Measurements from ENCODE around the gene COX7A2. TPM values are rescaled to one million over a fixed set of nuclear protein-coding genes. Genes with fewer than 3 reads are reported as not detected.

Gene COX7A2
- total and polyA plus RNA-seq, 2 donors (not counting 1 experiment from before 2014, with no cell fraction given): 83.8 to 160 TPM

GRCh38 chr6:75236630-75237029, 7.0 kb downstream of the COX7A2 start:
- Histone ChIP-seq H4K20me1 (ENCODE audit: control insufficient read depth, insufficient read depth, low read length, poor library complexity, severe bottlenecking) (peaks cover 7% of the 10 kb centered on the region), H3K4me3 (ENCODE audit: control extremely low read depth in 1 of 5, extremely low read depth in 1 of 5, insufficient read depth in 1 of 5, low read depth in 2 of 5, low read length in 4 of 5) (no peak overlapping the region), H3K79me2 (ENCODE audit: control insufficient read depth, insufficient read depth, low read length) (peaks cover 19% of the 10 kb centered on the region), H3K4me1 (ENCODE audit: control insufficient read depth in 2 of 2, insufficient read depth in 2 of 2, low read length in 2 of 2) (no peaks in the 10 kb centered on the region), H3K4me2 (replicated peaks; ENCODE audit: low read depth, low read length, poor library complexity, severe bottlenecking) (no peak overlapping the region), H3K27me3 (replicated peaks in 1 of 4; ENCODE audit: control extremely low read depth in 1 of 4, control insufficient read depth in 3 of 4, insufficient read depth in 4 of 4, low read length in 3 of 4) (no peaks in the 10 kb centered on the region), H2AFZ (ENCODE audit: insufficient read depth, low read depth, low read length, poor library complexity, severe bottlenecking) (no peak overlapping the region), H3K27ac (ENCODE audit: low read length in 2 of 2) (no peak overlapping the region), H3K9me3 (ENCODE audit: control extremely low read depth in 1 of 3, control insufficient read depth in 2 of 3, insufficient read depth in 1 of 3, low read length in 2 of 3) (no peaks in the 10 kb centered on the region), H3K9ac (ENCODE audit: low read length) (no peak overlapping the region), H3K36me3 (replicated peaks in 1 of 2; ENCODE audit: control extremely low read depth in 1 of 2, control insufficient read depth in 1 of 2, extremely low read depth in 1 of 2, insufficient read depth in 2 of 2, low read length in 1 of 2) (peaks cover 5 to 31% of the 10 kb centered on the region in 2 experiments)
- DNase-seq (no peak), ATAC-seq (ENCODE audit: low read depth) (no peak)
- no peaks in the 10 kb centered on the region for H3K9me3 Mint-ChIP-seq (ENCODE audit: insufficient read depth)
- H3K27me3 Mint-ChIP-seq: no peaks in the 10 kb centered on the region
- 100% methylated on average over 2 of the region's 4 CpGs for WGBS (ENCODE audit: insufficient coverage)
- no peak for TF ChIP-seq EZH2 (IDR thresholded peaks at IDR 0.05; ENCODE audit: borderline replicate concordance, insufficient read depth, low read depth, low read length, poor library complexity, severe bottlenecking)
- TF ChIP-seq, protein P1, sequence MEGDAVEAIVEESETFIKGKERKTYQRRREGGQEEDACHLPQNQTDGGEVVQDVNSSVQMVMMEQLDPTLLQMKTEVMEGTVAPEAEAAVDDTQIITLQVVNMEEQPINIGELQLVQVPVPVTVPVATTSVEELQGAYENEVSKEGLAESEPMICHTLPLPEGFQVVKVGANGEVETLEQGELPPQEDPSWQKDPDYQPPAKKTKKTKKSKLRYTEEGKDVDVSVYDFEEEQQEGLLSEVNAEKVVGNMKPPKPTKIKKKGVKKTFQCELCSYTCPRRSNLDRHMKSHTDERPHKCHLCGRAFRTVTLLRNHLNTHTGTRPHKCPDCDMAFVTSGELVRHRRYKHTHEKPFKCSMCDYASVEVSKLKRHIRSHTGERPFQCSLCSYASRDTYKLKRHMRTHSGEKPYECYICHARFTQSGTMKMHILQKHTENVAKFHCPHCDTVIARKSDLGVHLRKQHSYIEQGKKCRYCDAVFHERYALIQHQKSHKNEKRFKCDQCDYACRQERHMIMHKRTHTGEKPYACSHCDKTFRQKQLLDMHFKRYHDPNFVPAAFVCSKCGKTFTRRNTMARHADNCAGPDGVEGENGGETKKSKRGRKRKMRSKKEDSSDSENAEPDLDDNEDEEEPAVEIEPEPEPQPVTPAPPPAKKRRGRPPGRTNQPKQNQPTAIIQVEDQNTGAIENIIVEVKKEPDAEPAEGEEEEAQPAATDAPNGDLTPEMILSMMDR (IDR thresholded peaks at IDR 0.05): no peak
- peaks cover 9% of the 10 kb centered on the region for H3K4me1 Mint-ChIP-seq
- POLR2A ChIA-PET: interaction anchor here (0.6 kb wide), 1 partner anchor 26 kb away, joined by 4 read pairs; no protein-coding TSS in a partner anchor
- H3K27ac Mint-ChIP-seq: no peak overlapping the region
- intact Hi-C loops (cut with micrococcal nuclease): no loop called here
- CTCF ChIA-PET: interaction anchor here (2.9 kb wide), 1 partner anchor 26 kb away, joined by 8 read pairs; no protein-coding TSS in a partner anchor
- no peak overlapping the region for H3K4me3 Mint-ChIP-seq

- no peaks in the 10 kb centered on the region for H3K9me3 Mint-ChIP-seq (ENCODE audit: insufficient read depth)
- intact Hi-C loops (cut with micrococcal nuclease): no loop called here
- no peak overlapping the region for H3K4me3 Mint-ChIP-seq
- no CpG with 5 or more reads among the region's 2 CpGs for WGBS (ENCODE audit: insufficient coverage)
- TF ChIP-seq EZH2 (IDR thresholded peaks at IDR 0.05; ENCODE audit: borderline replicate concordance, insufficient read depth, low read depth, low read length, poor library complexity, severe bottlenecking): no peak
- TF ChIP-seq, protein P1 (IDR thresholded peaks at IDR 0.05): no peak
- Histone ChIP-seq H3K4me1 (ENCODE audit: control insufficient read depth in 2 of 2, insufficient read depth in 2 of 2, low read length in 2 of 2) (no peaks in the 10 kb centered on the region), H3K36me3 (replicated peaks in 1 of 2; ENCODE audit: control extremely low read depth in 1 of 2, control insufficient read depth in 1 of 2, extremely low read depth in 1 of 2, insufficient read depth in 2 of 2, low read length in 1 of 2) (peaks cover 5 to 31% of the 10 kb centered on the region in 2 experiments), H4K20me1 (ENCODE audit: control insufficient read depth, insufficient read depth, low read length, poor library complexity, severe bottlenecking) (peaks cover 7% of the 10 kb centered on the region), H3K4me2 (replicated peaks; ENCODE audit: low read depth, low read length, poor library complexity, severe bottlenecking) (no peak overlapping the region), H3K27me3 (replicated peaks in 1 of 4; ENCODE audit: control extremely low read depth in 1 of 4, control insufficient read depth in 3 of 4, insufficient read depth in 4 of 4, low read length in 3 of 4) (no peaks in the 10 kb centered on the region), H3K27ac (ENCODE audit: low read length in 2 of 2) (no peak overlapping the region), H3K9me3 (ENCODE audit: control extremely low read depth in 1 of 3, control insufficient read depth in 2 of 3, insufficient read depth in 1 of 3, low read length in 2 of 3) (no peaks in the 10 kb centered on the region), H3K9ac (ENCODE audit: low read length) (no peak overlapping the region), H3K4me3 (ENCODE audit: control extremely low read depth in 1 of 5, extremely low read depth in 1 of 5, insufficient read depth in 1 of 5, low read depth in 2 of 5, low read length in 4 of 5) (no peak overlapping the region), H2AFZ (ENCODE audit: insufficient read depth, low read depth, low read length, poor library complexity, severe bottlenecking) (no peak overlapping the region), H3K79me2 (ENCODE audit: control insufficient read depth, insufficient read depth, low read length) (peaks cover 8% of the 10 kb centered on the region)
- H3K27ac Mint-ChIP-seq: no peak overlapping the region
- H3K4me1 Mint-ChIP-seq: peaks cover 4% of the 10 kb centered on the region
- H3K27me3 Mint-ChIP-seq: no peaks in the 10 kb centered on the region
- CTCF ChIA-PET: interaction anchor here (1.8 kb wide), 1 partner anchor 26 kb away, joined by 7 read pairs; no protein-coding TSS in a partner anchor
- ATAC-seq (ENCODE audit: low read depth): no peak
- POLR2A ChIA-PET: no interaction called here
- no peak for DNase-seq
Observed at GRCh38 chr6:75235271-75235670, 8.3 kb downstream of the COX7A2 start.

Measured in B cell (primary cell).